HG02623 (cell line): ENCODE data around the gene FBXO11.

ENCODE experiments used
- ATAC-seq: cut with Tn5 transposase; IDR thresholded peaks from one replicate; pipeline ENCODE4 v1.9.1; 2021; ENCODE audit warnings: moderate library complexity; ENCODE audit not compliant: unreplicated experiment

Gene FBXO11

GRCh38 chr2:47741101-47741500, 165.2 kb downstream of the FBXO11 start:
- ATAC-seq: no peak
